GM18498 (cell line): ENCODE results near the gene SYT8.

Experiments
- ATAC-seq: cut with Tn5 transposase; IDR thresholded peaks from one replicate; pipeline ENCODE4 v1.9.1; 2021; ENCODE audit warnings: mild to moderate bottlenecking, moderate library complexity; ENCODE audit not compliant: unreplicated experiment

The SYT8 gene

GRCh38 chr11:1844221-1845094, 9.7 kb downstream of the SYT8 start:
- no peak for ATAC-seq

DNA sequence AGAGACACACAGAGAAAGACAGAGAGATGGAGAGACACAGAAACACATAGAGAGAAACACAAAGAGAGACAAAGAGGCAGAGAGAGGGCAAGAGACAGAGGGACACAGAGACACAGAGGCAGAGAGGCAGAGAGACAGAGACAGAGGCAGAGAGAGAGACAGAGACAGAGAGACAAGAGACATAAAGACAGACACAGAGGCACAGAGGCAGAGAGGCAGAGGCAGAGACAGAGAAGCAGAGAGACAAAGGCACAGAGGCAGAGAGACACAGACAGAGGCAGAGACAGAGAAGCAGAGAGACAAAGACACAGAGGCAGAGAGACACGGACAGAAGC, 10.3 kb downstream of the SYT8 start:
- ATAC-seq, result no peak

DNA sequence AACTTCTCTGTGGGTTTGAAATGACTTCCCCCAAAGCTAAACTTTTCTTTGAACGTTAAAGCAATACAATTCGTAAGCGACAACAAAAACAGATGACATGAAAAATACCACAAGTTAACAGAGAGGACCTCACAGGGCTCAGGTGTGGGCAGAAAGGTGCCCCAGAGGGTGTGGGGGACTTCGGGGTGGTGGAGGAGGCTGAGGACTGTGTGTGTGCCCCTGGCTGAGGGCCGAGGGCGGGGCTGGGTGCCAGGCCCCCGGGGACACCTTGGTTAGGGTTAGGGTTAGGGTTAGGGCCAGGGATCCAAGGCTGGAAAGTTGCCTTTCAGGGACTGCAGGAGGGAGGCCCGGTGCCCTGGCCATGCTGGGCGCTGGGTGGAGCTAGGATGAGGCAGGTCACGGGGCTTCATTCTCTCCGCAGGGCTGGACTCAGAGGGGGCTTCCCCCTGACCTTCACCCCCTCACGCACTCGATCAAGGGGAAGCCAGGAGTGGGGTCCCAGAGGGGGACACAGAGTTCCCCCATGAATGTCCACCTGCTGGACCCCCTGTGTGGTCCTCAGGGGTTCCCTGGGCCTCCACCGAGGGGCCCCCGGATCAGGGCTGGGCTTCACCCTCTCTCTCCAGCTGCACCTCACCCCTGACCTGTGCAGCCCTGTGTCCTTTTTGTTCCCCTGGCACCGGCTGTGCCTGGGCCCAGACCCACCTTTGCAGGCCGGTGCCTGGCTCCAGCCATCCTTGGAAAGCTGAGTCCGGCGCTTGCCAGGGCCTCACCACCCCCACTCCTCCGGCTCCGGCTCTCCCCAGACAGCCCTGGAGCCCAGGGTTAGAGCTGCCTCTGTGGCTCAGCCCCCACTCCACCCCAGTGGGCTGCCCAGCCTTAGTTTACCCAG, 11.0 kb downstream of the SYT8 start:
- ATAC-seq, result no peak

DNA sequence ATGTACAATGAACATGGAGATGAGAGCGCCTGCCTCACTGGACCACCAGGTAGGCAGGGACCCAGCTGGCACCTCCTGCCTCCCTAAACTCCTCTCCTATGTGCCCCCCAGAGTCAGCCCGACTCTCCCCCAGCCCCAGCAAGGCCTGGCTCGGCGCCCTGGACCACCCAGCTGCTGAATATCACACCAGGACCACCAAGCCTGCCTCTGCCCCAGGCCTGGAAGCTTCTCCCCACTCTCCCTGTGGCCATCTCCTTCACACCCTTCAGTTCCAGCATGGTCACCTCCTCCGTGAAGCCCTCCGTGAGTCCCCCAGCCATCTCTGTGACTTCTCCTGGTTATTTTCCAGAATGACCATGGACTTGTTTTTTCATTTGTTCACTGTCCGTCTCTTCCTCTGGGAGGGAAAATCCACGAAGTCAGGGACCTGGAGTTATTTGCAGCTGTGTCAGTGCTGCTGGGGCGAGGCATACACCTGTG, 11.7 kb downstream of the SYT8 start:
- no peak for ATAC-seq

- no peak for ATAC-seq
These were observed 12.4 kb downstream of the SYT8 start for GRCh38 chr11:1847006-1847735.

GRCh38 chr11:1847926-1848639, 13.3 kb downstream of the SYT8 start:
- ATAC-seq, result no peak

- no peak for ATAC-seq
These were observed 14.0 kb downstream of the SYT8 start for GRCh38 chr11:1848640-1849430.

DNA sequence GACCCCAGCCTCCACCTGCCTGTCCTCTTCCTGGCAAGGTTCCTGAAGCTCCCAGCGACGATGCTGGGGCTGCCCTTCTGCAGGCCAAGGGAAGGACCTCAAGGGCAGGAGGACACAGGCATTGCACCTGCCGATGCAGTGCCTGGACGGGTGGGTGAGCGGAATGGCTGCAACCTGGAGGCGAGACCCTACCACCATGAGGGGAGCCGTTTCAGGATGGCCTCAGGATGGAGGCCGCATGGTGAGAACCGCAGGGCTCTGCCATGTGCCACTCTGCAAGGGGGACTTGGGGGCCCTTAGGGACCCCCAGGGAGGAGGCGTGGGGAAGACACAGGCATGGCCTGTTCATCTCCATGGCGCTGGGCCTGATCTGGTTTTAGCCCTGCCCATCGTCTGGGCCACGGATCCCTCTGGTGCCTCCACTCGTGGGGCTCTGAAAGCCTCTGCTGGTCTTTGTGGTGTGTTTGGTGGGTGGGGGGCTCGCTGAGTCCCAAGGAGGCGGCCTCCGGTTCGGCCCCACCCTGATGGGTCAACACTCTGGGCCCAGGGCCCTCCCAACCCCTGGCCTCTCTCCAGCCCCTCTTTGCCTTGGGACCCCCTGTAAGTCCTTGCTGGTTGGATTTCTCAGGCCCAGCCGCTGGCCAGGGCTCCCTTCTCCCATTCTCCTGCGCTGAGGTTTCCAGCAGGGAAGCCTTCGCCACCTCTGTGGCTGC, 16.8 kb downstream of the SYT8 start:
- no peak for ATAC-seq

DNA sequence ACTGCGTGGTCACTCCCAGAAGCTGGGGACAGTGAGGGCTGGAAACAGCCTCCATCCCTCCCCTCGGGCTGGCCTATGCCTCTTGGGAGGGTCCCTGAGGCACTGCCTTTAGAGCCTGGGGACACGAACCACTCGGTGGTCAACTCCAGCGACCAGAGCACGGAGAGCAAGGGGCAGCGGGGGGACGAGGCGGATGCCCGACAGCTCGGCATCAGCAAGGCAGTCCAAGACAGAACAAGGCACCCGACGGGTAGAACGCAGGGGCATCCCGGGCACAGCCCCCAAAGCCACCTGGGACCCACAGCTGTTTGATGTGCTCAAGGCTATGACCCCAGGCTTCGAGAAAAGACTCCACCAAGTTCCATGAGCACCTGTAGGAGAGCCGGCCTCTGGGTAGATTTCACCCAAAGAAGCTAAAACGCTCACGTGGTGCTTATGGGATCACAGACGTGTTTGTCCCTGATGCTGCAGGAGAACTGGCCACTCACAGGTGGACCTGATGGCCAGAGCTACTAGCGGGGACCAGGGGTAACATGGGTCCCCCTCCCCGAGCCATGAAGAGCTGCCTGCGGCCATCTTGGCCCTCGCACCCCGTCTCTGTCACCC, 17.6 kb downstream of the SYT8 start:
- no peak for ATAC-seq

- peak; percentile 49 for ATAC-seq
These were observed 18.1 kb downstream of the SYT8 start, which contains the start of gene LSP1 for GRCh38 chr11:1852877-1853276. Gene LSP1 (plus strand): TSS chr11:1853084. CDS start chr11:1853145, 61 bp downstream.

DNA sequence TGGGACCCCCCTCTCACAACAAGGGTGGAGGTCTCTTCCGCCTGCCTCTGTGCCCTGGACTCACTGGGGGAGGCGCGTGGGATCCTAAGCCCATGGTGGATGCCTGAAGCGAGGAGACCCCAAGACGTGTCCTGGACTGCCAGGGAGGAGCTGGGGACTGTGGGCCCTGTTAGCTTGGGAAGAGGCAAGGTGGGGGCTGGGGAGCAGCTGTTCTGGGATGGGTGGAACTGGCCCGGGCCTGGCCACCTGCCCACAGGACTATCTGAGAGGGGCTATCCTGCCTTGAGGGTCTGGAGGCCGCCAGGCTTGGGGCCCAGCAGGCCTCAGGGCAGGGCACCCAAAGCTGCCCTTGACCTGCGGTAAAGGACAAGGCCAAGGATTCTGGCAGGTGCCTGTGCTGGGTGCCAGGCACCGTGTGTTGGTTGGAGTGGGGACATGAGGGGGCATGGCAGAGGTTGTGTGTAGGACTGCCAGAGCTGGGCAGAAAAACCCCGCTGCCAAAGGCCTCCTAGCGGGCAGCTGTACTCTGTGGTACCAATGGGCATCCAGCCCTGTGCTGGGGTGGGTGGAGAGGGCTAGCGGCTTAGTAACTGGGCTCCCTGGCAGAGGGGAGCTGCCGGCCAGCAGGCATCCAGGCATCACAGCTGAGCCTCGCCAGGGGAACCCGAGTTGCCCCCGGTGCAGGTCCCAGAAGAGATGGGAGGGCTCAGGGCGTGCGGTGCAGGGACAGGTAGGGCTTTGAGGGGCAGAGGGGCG, 18.8 kb downstream of the SYT8 start:
- ATAC-seq, result no peak

GRCh38 chr11:1854132-1854948, 19.6 kb downstream of the SYT8 start:
- ATAC-seq, result peak; percentile 14

DNA sequence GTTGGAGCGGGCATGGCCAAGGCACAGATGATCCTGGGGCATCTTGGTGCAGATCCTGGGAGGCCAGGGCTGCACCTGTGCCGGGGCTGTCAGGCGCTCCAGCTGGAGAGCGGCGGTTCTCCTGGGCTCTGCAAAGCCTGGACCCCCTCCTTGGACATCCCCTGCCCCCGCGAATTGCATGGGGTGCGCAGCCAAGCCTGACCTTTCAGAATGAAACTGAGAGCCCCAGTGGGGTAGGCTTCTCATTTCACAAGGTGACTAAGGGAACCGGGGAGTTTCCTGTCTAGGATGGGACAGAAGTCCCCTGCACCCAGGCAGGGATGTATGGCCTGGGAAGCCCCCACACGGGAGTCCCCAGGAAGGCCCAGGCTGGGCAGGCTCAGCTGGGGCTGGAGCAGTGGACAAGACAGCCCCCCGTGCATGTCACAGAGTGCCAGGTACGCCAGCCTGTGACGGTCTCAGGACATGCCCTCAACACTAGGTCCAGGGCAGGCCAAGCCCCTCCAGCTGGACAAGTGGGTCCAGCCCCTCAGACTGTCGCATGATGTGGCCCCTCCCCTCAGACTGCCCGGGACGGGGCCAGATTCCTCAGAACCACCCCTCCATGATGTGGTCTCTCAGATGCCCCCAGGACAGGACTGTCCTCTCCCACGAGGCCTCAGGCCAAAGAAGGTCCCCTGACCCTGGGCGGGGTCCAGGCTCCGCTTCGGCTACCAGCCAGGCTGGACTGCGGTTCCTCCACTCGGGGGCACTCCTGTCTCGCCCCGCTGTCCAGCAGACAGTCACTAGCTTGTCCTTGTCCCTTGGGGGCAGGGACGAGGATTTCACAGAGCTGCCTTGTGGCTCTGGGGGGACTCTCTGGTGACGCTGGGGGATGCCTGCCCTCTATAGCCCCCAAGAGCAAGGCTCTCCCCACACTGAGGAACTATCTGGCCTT, 20.4 kb downstream of the SYT8 start:
- peak; percentile 37 for ATAC-seq

GRCh38 chr11:1855886-1856265, 21.1 kb downstream of the SYT8 start:
- ATAC-seq, result no peak

GRCh38 chr11:1856306-1857005, 21.7 kb downstream of the SYT8 start:
- ATAC-seq, result no peak
